Heart right ventricle (tissue), 16 donors: ENCODE results near the gene PADI1. TPM values are rescaled to one million over a fixed set of nuclear protein-coding genes. Genes with fewer than 3 reads are reported as not detected.

Experiments used
- ATAC-seq, 8 donors: fragments of 200-7000 bp; cut with Tn5 transposase; one replicate each; pipeline ENCODE4 v1.9.1; 2020; ENCODE audit warnings: mild to moderate bottlenecking in 8 of 8, moderate library complexity in 8 of 8, moderate number of reproducible peaks in 1 of 8
- DNase-seq, 2 donors: peaks; one replicate each; pipeline ENCODE4 v3.0.0-alpha.2; 2020
- H3K27ac ChIP-seq, 10 donors: fragments of 200-600 bp; sonication (generic) in 2 of 10; one replicate each; pipeline versions ENCODE4 v1.5.0 to v1.8.0; 2020 to 2022; ENCODE audit warnings: mild to moderate bottlenecking in 3 of 10
- H3K27me3 ChIP-seq, 7 donors: fragments of 200-600 bp; one replicate each; pipeline ENCODE4 v1.8.0; 2021 to 2022; ENCODE audit warnings: mild to moderate bottlenecking in 2 of 7
- H3K36me3 ChIP-seq, 9 donors: fragments of 200-600 bp; sonication (generic) in 1 of 9; one replicate each; pipeline versions ENCODE4 v1.5.0 to v1.8.0; 2020 to 2022; ENCODE audit warnings: mild to moderate bottlenecking in 2 of 9
- H3K4me1 ChIP-seq, 9 donors: fragments of 200-600 bp; sonication (generic) in 1 of 9; one replicate each; pipeline versions ENCODE4 v1.5.0 to v1.8.0; 2020 to 2022; ENCODE audit warnings: mild to moderate bottlenecking in 4 of 9
- H3K4me3 ChIP-seq, 10 donors: fragments of 200-600 bp; sonication (generic) in 2 of 10; one replicate each; pipeline versions ENCODE4 v1.5.0 to v1.8.0; 2020 to 2022; ENCODE audit warnings: mild to moderate bottlenecking in 7 of 10, moderate library complexity in 2 of 10
- H3K9me3 ChIP-seq, 11 donors: fragments of 200-600 bp in 10 of 11; sonication (generic) in 2 of 11; one replicate each; pipeline versions ENCODE4 v1.5.0 to v1.8.0; 2013 to 2022; ENCODE audit warnings: mild to moderate bottlenecking in 2 of 11, control low read depth in 1 of 11, moderate library complexity in 1 of 11
- WGBS, 2 donors: extraction: QIAGEN DNeasy Blood & Tissue Kit; methylation state at CpG; one replicate each; pipeline ENCODE4 v1.1.7; 2013; ENCODE audit warnings: inconsistent platforms in 1 of 2; 5-methylcytosine and 5-hydroxymethylcytosine counted together
- intact Hi-C, 10 donors: fragments of 100-400 bp; cut with DNase I; formaldehyde crosslinking; loops; one replicate each; pipeline versions ENCODE4 v1.11.1 to v1.14.2; 2022
- polyA plus RNA-seq, 2 donors: library from polyadenylated mRNA; stranded (reverse); fragments of 200-250 nt; gene quantifications; one replicate each; pipeline ENCODE4 v1.2.3, GENCODE V29; 2013
- total RNA-seq, 10 donors: library from RNA; stranded (reverse); fragmentation: NEBNext Ultra II Directional in 3 of 10; extraction: Animal tissue kit (Norgen Biotek cat#: 25700) in 3 of 10; gene quantifications; one replicate each; pipeline versions ENCODE4 v1.2.1 to v1.2.4, GENCODE V29; 2021 to 2023
- TF ChIP-seq, protein P1 (sequence below), 9 donors: fragments of 200-600 bp; sonication (generic) in 2 of 9; IDR thresholded peaks; one replicate each; pipeline versions ENCODE4 v1.5.0 to v1.8.0; 2021 to 2022; ENCODE audit warnings: antibody characterized with exemption in 9 of 9, mild to moderate bottlenecking in 5 of 9, moderate library complexity in 1 of 9
- donor health status: Arrhythmogenic right ventricular cardiomyopathy.
- donor health status: ischemic (EF 13 %, LVEDD 7.1; RV severe dilation, severe dysfunction).
- donor health status: healthy with polysubstance abuse.
- donor health status: DM: no; HTN: yes; CAD: no.
- donor health status: DM: no; HTN: no; CAD: no.
- donor health status: ischemic (EF 25% LVEDD 6.9; RV normal size, moderate dysfunction).
- donor health status: ischemic (EF 25% LVEDD 5.7; RV mildly dilated, moderate dysfunction).
- donor health status: healthy.
- donor health status: DM: yes; HTN: yes; CAD: no.
- donor health status: Ischemic cardiomyopathy.
- donor health status: ischemic (EF 35%, LVEDD 5.7; RV mildly dilated, moderate dysfunction).
- donor health status: nonischemic (EF 11% LVEDD 7.7; RV severe dilation, severe dysfunction).
- donor health status: DM: yes; HTN: yes; CAD: no.
- donor health status: PGD.
- donor health status: ischemic (EF 29% LVEDD 5.4; RV normal size, mild dysfunction).
- donor health status: nonischemic (EF 23%, LVEDD 6.1; RV moderate dilation, normal function).

Gene PADI1
- total and polyA plus RNA-seq, 12 donors, result 0.01 TPM; not detected in 11

DNA sequence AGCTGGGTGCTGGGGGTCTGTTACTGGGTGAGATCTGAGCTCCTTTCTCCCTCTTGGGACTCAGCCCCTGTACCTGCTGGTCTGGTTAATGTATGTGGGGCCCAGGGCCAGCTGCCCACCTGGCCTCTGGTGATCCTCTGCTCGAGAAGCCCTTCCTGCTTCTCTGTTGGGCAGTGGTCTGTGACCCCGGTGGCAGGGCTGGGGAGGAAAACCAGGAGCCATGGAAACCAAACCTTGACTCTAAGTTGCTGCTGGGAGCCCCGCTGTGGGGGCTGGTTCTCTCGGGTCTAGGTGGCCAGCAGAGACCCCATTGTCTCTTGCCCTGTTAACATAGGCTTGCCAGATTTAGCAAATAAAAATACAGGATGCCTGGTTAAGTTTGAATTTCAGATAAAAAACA, 1.3 kb downstream of the PADI1 start:
- intact Hi-C loops, result no loop called here
- TF ChIP-seq, protein P1, sequence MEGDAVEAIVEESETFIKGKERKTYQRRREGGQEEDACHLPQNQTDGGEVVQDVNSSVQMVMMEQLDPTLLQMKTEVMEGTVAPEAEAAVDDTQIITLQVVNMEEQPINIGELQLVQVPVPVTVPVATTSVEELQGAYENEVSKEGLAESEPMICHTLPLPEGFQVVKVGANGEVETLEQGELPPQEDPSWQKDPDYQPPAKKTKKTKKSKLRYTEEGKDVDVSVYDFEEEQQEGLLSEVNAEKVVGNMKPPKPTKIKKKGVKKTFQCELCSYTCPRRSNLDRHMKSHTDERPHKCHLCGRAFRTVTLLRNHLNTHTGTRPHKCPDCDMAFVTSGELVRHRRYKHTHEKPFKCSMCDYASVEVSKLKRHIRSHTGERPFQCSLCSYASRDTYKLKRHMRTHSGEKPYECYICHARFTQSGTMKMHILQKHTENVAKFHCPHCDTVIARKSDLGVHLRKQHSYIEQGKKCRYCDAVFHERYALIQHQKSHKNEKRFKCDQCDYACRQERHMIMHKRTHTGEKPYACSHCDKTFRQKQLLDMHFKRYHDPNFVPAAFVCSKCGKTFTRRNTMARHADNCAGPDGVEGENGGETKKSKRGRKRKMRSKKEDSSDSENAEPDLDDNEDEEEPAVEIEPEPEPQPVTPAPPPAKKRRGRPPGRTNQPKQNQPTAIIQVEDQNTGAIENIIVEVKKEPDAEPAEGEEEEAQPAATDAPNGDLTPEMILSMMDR (IDR thresholded peaks at IDR 0.05), result no peak
- H3K36me3 ChIP-seq, result no peaks in the 10 kb centered on the region
- no peak overlapping the region for H3K4me3 ChIP-seq
- peaks cover 0 to 55% (median 28%) of the 10 kb centered on the region in 7 donors for H3K27me3 ChIP-seq
- H3K9me3 ChIP-seq, result no peaks in the 10 kb centered on the region
- H3K4me1 ChIP-seq, result peaks cover 0 to 11% (median 0%) of the 10 kb centered on the region in 9 donors
- DNase-seq (no peak), ATAC-seq (no peak)
- H3K27ac ChIP-seq, result no peak overlapping the region
- 59 to 60% methylated on average over 4 of the region's 4 CpGs for WGBS, 2 donors

DNA sequence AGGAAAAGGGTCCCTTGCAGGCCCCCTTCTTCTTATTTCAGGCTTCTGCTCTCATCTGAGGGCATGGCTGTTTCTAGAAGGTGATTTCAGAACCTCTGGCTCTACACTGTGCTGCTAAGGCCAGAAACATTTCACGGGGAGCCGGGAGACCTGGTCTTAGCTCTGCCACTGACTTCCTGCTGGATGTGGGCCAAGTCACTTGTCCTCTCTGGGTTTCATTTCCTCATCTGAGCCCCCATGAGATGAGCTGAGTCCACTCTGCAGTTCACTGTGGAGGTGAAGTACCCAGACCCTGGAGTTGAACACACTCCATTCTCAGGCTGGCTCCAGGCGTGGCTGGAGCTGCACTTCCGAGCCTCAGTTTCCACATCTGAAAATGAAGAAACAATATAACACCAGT, 2.1 kb downstream of the PADI1 start:
- DNase-seq, result peak in 1 of 2 donors; percentile 36
- H3K27me3 ChIP-seq, result peaks cover 0 to 59% (median 36%) of the 10 kb centered on the region in 7 donors

DNA sequence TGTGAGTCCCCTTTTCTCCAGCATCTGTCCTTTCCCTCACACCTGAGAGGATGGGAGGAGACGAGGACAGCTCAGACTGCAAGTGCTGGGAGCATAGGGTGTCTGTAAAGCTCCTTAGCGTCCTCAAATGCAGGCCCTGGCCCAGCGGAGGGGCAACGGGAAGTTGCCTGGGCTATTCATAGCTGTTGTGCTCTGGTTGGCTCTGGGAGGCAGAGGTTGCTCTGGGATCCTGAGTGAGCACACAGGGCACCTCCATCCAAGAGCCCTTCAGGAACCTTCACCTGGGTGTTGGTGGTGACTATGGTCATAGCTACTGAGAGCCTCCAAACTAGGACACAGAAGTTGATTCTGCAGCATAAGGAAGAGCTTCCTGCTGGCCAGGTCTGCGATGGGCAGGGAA, 2.6 kb downstream of the PADI1 start:
- H3K4me3 ChIP-seq, result no peak overlapping the region
- DNase-seq, result no peak
- no peaks in the 10 kb centered on the region for H3K36me3 ChIP-seq
- 47 to 69% methylated on average over 5 of the region's 5 CpGs for WGBS, 2 donors
- H3K27me3 ChIP-seq, result peaks cover 0 to 62% (median 41%) of the 10 kb centered on the region in 7 donors
- no peak overlapping the region for H3K27ac ChIP-seq
- H3K4me1 ChIP-seq, result peaks cover 0 to 17% (median 0%) of the 10 kb centered on the region in 9 donors
- peak in 1 of 8 donors; percentile 54 for ATAC-seq
- TF ChIP-seq, protein P1 (IDR thresholded peaks at IDR 0.05), result no peak
- intact Hi-C loops, result no loop called here
- no peaks in the 10 kb centered on the region for H3K9me3 ChIP-seq

More for the DNA sequence above, 2.1 kb downstream of the PADI1 start:
- Histone ChIP-seq H3K27ac (no peak overlapping the region), H3K4me1 (peaks cover 0 to 13% (median 0%) of the 10 kb centered on the region in 9 donors), H3K36me3 (no peaks in the 10 kb centered on the region), H3K4me3 (no peak overlapping the region), H3K9me3 (no peaks in the 10 kb centered on the region)
- intact Hi-C loops, result no loop called here
- TF ChIP-seq, protein P1 (IDR thresholded peaks at IDR 0.05), result no peak
- 43 to 44% methylated on average over 4 of the region's 4 CpGs for WGBS, 2 donors
- ATAC-seq, result peak in 7 of 8 donors; percentile 28 to 77 (median 52)

DNA sequence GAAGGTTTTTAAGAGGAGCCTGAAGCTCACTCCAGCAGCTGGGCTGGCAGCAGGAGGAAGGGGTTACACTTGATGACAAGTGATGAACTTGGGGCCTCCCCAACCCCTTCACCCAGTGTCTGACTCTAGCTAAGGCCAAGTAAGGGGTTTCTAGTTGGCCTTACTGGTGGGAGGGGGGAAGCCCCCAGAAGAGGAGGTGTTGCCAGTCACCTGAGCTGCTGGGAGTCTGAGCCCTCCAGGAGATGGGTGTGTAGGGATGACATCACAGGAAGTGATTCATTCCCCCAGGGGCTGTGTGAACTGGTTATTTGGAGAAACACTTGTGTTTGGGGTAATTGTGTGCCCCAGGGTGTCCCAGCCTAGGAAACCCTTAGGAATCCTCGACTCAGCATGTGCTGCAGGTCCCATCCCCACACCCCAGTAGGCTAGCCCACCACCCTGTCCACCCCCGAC, 3.1 kb downstream of the PADI1 start:
- intact Hi-C loops, result no loop called here
- ATAC-seq (no peak), DNase-seq (no peak)
- 52 to 83% methylated on average over 2 of the region's 2 CpGs for WGBS, 2 donors
- Histone ChIP-seq H3K27ac (no peak overlapping the region), H3K36me3 (no peaks in the 10 kb centered on the region), H3K4me1 (peaks cover 0 to 21% (median 0%) of the 10 kb centered on the region in 9 donors), H3K27me3 (peaks cover 0 to 67% (median 44%) of the 10 kb centered on the region in 7 donors), H3K9me3 (no peaks in the 10 kb centered on the region), H3K4me3 (no peak overlapping the region)
- TF ChIP-seq, protein P1 (IDR thresholded peaks at IDR 0.05), result no peak
